GM19351 (cell line): ENCODE results near the gene NECTIN1.

ENCODE experiments used
- ATAC-seq: cut with Tn5 transposase; IDR thresholded peaks from one replicate; pipeline ENCODE4 v1.9.1; 2021; ENCODE audit warnings: mild to moderate bottlenecking, moderate library complexity; ENCODE audit not compliant: unreplicated experiment

NECTIN1 gene

GRCh38 chr11:119644502-119644901 lies 84.5 kb downstream of the NECTIN1 start:
- ATAC-seq, result no peak

- no peak for ATAC-seq
Measured at GRCh38 chr11:119643876-119644225, 85.1 kb downstream of the NECTIN1 start.

- ATAC-seq, result no peak
Measured at GRCh38 chr11:119643212-119643875, 85.7 kb downstream of the NECTIN1 start.

- ATAC-seq, result no peak
Measured at GRCh38 chr11:119641983-119642745, 86.8 kb downstream of the NECTIN1 start.

- ATAC-seq, result no peak
Measured at GRCh38 chr11:119640541-119640940, 88.5 kb downstream of the NECTIN1 start.

- no peak for ATAC-seq
Measured at GRCh38 chr11:119639642-119640205, 89.3 kb downstream of the NECTIN1 start.

GRCh38 chr11:119638851-119639250 lies 90.1 kb downstream of the NECTIN1 start:
- no peak for ATAC-seq

- no peak for ATAC-seq
Measured at GRCh38 chr11:119637481-119637880, 91.5 kb downstream of the NECTIN1 start.

GRCh38 chr11:119635776-119636175 lies 93.2 kb downstream of the NECTIN1 start:
- no peak for ATAC-seq

- no peak for ATAC-seq
Measured at GRCh38 chr11:119635041-119635740, 93.8 kb downstream of the NECTIN1 start.

- ATAC-seq, result no peak
Measured at GRCh38 chr11:119634301-119634700, 94.7 kb downstream of the NECTIN1 start.

GRCh38 chr11:119629834-119630624 lies 99.0 kb downstream of the NECTIN1 start:
- no peak for ATAC-seq

GRCh38 chr11:119629085-119629484 lies 99.9 kb downstream of the NECTIN1 start:
- no peak for ATAC-seq

GRCh38 chr11:119627286-119627685 lies 101.7 kb downstream of the NECTIN1 start:
- no peak for ATAC-seq

GRCh38 chr11:119626871-119627270 lies 102.1 kb downstream of the NECTIN1 start:
- ATAC-seq, result no peak

- ATAC-seq, result no peak
Measured at GRCh38 chr11:119626197-119626841, 102.7 kb downstream of the NECTIN1 start.

- no peak for ATAC-seq
Measured at GRCh38 chr11:119625206-119625978, 103.6 kb downstream of the NECTIN1 start.

- no peak for ATAC-seq
Measured at GRCh38 chr11:119624629-119625028, 104.4 kb downstream of the NECTIN1 start.

- no peak for ATAC-seq
Measured at GRCh38 chr11:119624102-119624615, 104.8 kb downstream of the NECTIN1 start.
